ENCODE results near the gene IFNK. TPM values are rescaled to one million over a fixed set of nuclear protein-coding genes. Genes with fewer than 3 reads are reported as not detected.

The IFNK gene
- polyA plus RNA-seq, 1 experiment: not detected

- POLR2A ChIA-PET: no interaction called here
- H3K27me3 ChIP-seq (ENCODE audit: control insufficient read depth, insufficient read depth, low read length): no peaks in the 10 kb centered on the region
- no peak overlapping the region for H3K4me3 ChIP-seq (ENCODE audit: low read depth, low read length)
- CTCF ChIA-PET: interaction anchor here (2.5 to 3.7 kb wide), 2 partner anchors 32 to 228 kb away, joined by 8 to 13 read pairs; partner anchors contain the start of gene MOB3B
- no peak overlapping the region for H3K27ac ChIP-seq (ENCODE audit: low read depth, low read length)
- no peaks in the 10 kb centered on the region for H3K9me3 ChIP-seq (ENCODE audit: control insufficient read depth, insufficient read depth, low read length)
- no peak for DNase-seq (ENCODE audit: low read depth, low spot score)
- TF ChIP-seq, protein P1, sequence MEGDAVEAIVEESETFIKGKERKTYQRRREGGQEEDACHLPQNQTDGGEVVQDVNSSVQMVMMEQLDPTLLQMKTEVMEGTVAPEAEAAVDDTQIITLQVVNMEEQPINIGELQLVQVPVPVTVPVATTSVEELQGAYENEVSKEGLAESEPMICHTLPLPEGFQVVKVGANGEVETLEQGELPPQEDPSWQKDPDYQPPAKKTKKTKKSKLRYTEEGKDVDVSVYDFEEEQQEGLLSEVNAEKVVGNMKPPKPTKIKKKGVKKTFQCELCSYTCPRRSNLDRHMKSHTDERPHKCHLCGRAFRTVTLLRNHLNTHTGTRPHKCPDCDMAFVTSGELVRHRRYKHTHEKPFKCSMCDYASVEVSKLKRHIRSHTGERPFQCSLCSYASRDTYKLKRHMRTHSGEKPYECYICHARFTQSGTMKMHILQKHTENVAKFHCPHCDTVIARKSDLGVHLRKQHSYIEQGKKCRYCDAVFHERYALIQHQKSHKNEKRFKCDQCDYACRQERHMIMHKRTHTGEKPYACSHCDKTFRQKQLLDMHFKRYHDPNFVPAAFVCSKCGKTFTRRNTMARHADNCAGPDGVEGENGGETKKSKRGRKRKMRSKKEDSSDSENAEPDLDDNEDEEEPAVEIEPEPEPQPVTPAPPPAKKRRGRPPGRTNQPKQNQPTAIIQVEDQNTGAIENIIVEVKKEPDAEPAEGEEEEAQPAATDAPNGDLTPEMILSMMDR (IDR thresholded peaks at IDR 0.05; ENCODE audit: low read depth, low read length): no peak
These were observed 37.6 kb downstream of the IFNK start for GRCh38 chr9:27561685-27562084.

- H3K27ac ChIP-seq (ENCODE audit: low read depth, low read length): no peak overlapping the region
- ChIA-PET CTCF (interaction anchor here (0.6 to 1.2 kb wide), 3 partner anchors 16 to 236 kb away, joined by 3 to 7 read pairs (median 5); no protein-coding TSS in a partner anchor), POLR2A (interaction anchor here (0.6 kb wide), 1 partner anchor 544 kb away, joined by 7 read pairs; no protein-coding TSS in a partner anchor)
- no peak overlapping the region for H3K4me3 ChIP-seq (ENCODE audit: low read depth, low read length)
- no peaks in the 10 kb centered on the region for H3K27me3 ChIP-seq (ENCODE audit: control insufficient read depth, insufficient read depth, low read length)
- no peak for DNase-seq (ENCODE audit: low read depth, low spot score)
- TF ChIP-seq, protein P1 (IDR thresholded peaks at IDR 0.05; ENCODE audit: low read depth, low read length): no peak
- H3K9me3 ChIP-seq (ENCODE audit: control insufficient read depth, insufficient read depth, low read length): no peaks in the 10 kb centered on the region
These were observed 39.8 kb downstream of the IFNK start for GRCh38 chr9:27563738-27564430.

GRCh38 chr9:27564670-27565069 lies 40.6 kb downstream of the IFNK start:
- Histone ChIP-seq H3K27me3 (ENCODE audit: control insufficient read depth, insufficient read depth, low read length) (no peaks in the 10 kb centered on the region), H3K27ac (ENCODE audit: low read depth, low read length) (no peak overlapping the region), H3K9me3 (ENCODE audit: control insufficient read depth, insufficient read depth, low read length) (no peaks in the 10 kb centered on the region), H3K4me3 (ENCODE audit: low read depth, low read length) (no peak overlapping the region)
- TF ChIP-seq, protein P1 (IDR thresholded peaks at IDR 0.05; ENCODE audit: low read depth, low read length): no peak
- POLR2A ChIA-PET: no interaction called here
- no peak for DNase-seq (ENCODE audit: low read depth, low spot score)
- CTCF ChIA-PET: no interaction called here

- Histone ChIP-seq H3K9me3 (ENCODE audit: control insufficient read depth, insufficient read depth, low read length) (no peaks in the 10 kb centered on the region), H3K4me3 (ENCODE audit: low read depth, low read length) (no peak overlapping the region), H3K27me3 (ENCODE audit: control insufficient read depth, insufficient read depth, low read length) (no peaks in the 10 kb centered on the region), H3K27ac (ENCODE audit: low read depth, low read length) (no peak overlapping the region)
- TF ChIP-seq, protein P1 (IDR thresholded peaks at IDR 0.05; ENCODE audit: low read depth, low read length): no peak
- ChIA-PET CTCF (interaction anchor here (2.0 kb wide), 1 partner anchor 232 kb away, joined by 10 read pairs; no protein-coding TSS in a partner anchor), POLR2A (no interaction called here)
- no peak for DNase-seq (ENCODE audit: low read depth, low spot score)
These were observed 41.6 kb downstream of the IFNK start for GRCh38 chr9:27565696-27566095.

GRCh38 chr9:27566118-27566517 lies 42.0 kb downstream of the IFNK start:
- ChIA-PET CTCF (interaction anchor here (0.6 to 2.0 kb wide), 4 partner anchors 13 to 233 kb away, joined by 4 to 13 read pairs (median 7); no protein-coding TSS in a partner anchor), POLR2A (no interaction called here)
- no peak overlapping the region for H3K27ac ChIP-seq (ENCODE audit: low read depth, low read length)
- H3K9me3 ChIP-seq (ENCODE audit: control insufficient read depth, insufficient read depth, low read length): no peaks in the 10 kb centered on the region
- H3K27me3 ChIP-seq (ENCODE audit: control insufficient read depth, insufficient read depth, low read length): no peaks in the 10 kb centered on the region
- no peak for DNase-seq (ENCODE audit: low read depth, low spot score)
- H3K4me3 ChIP-seq (ENCODE audit: low read depth, low read length): no peak overlapping the region
- TF ChIP-seq, protein P1 (IDR thresholded peaks at IDR 0.05; ENCODE audit: low read depth, low read length): no peak

All from AG04450 (cell line).